ENCODE results near the gene MGA.

GRCh38 chr15:41629463-41629862 is 30.7 kb upstream of the MGA start:
- TF ChIP-seq CTCF (IDR thresholded peaks at IDR 0.05): no peak
- TF ChIP-seq POLR2AphosphoS5 (IDR thresholded peaks at IDR 0.05): no peak
- TF ChIP-seq POLR2A (IDR thresholded peaks at IDR 0.05): no peak
- no peak for TF ChIP-seq EP300 (IDR thresholded peaks at IDR 0.05)

All from suprapubic skin (tissue), 4 donors.